HG03159 (cell line): ENCODE measurements around the gene CASZ1.

Source experiments
- ATAC-seq: cut with Tn5 transposase; IDR thresholded peaks from one replicate; pipeline ENCODE4 v1.9.1; 2021; ENCODE audit warnings: mild to moderate bottlenecking, moderate library complexity; ENCODE audit not compliant: unreplicated experiment

The CASZ1 gene

DNA sequence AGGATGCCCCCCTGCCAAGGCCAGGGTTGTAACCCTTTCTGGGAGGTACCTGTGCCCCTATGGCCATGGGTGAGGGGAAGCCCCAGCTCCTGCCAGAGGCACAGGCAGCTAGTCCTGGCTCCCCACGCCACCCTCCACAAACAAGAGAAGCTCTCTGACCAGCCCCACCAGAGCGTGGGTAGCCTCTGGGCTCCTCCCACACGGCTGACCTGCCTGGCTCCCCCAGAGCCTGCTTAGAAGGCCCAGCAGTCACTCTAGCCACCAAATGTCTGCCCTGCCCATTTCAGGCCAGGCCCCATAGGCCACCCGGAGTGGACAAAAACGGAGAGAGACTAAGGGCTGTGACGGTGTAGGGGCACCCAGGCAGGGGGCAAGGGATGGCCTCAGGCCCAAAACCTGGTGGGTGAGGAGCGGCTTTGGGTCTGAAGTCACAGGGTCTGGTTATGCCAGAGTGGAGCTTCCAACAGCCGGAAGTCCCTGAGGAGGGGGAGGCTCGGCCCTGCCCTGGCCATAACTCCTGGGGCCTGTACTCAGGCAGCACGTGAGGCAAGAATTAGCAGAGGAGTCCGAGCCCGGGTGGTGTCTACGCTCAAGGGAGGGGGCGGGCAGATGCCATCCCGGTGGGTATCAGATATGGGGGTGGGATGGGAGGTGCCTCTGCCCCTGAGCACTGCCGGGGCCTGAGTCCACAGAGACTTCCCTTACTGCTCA is 155.4 kb downstream of the CASZ1 start:
- ATAC-seq: no peak

DNA sequence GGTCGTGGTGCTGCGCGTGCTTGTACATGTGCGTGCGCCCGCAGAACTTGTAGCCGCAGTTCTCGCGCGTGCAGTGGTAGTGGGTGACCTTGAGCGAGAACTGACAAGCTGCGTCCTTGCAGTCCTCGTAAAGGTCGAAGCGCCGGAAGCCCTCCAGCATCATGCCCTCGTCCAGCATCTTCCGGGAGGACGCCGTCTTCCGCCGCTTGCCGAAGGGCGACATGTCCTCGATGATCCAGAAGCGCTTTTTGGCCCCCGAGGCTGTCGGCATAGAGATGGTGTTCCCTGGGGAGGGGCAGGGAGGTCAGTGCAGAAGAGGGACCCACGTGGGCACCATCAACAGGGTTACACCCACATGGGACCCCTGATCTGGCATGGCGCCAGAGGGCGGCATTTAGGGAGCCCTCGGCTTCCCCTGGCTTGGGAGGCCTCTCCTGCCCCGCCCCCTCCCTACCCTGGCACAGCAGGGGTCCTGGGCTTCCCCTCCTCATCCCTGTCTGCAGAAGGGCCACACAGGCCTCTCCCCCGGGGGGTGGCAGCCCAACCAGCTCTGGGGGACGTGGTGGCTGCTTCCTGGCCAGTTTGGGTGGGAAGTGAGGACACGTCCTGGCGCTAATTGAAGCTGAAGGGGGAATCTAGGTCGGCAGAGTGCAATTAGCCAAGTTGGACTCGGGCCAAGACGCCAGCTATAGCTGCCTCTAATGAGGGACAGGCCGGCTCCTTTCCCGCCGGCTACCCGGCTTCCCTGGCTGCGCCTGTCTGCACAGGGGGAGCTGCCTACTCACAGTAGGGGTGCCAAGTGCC is 156.5 kb downstream of the CASZ1 start:
- no peak for ATAC-seq

DNA sequence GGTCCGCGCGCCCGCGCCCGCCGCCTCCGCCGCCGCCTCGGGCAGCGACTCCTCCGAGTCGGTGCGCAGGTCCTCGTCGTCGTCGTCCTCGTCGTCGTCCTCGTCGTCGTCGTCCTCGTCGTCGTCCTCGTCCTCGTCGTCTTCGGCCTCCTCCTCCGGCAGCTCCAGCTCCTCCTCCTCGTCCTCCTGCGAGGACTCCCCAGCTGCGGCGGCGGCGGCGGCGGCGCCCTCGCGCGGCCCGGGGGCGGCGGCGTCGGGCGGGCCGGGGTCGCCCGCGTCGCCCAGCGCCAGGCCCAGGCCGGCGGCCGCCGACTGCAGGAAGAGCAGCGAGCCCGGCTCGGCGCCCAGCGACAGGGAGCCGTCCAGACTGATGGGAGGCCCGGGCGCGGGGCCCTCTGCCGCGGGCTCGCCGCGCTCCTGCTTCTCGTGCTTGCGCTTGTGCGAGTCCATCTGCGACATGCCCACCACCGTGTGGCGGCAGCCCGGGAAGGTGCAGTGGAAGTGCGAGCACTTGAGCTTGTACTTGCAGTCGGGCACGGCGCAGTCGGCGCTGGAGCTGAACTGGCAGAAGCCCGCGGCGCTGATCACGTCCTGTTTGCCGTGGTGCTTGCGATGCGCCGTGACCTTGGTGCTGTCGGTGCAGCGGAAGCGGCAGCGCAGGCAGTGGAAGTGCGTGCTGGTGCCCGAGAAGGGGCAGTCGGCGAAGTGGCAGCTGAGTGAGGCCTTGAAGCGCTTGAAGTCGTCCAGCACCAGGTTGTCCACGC is 157.3 kb downstream of the CASZ1 start:
- no peak for ATAC-seq

DNA sequence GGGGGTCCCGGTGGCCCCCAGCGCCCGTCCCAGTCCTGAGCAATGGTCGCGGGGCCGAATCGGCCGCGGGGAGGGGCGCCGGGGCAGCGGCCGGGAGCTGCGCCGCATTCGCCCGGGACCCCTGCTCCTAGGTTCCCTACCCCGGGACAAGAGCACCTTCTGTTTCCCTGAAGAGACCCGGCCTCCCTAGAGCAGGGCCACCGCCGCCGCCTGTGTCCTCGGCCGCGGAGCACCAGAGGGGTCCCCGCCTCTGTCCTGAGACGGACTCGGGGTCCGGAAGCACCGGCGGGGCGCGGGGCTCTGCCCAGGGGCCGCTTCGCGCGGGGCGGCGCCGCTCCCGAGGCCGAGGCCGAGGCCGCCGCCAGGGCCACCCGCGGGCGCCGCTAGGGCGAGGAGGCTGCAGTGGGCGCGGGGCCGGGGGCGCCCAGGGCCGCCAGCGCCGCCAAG is 157.9 kb downstream of the CASZ1 start:
- ATAC-seq: no peak

DNA sequence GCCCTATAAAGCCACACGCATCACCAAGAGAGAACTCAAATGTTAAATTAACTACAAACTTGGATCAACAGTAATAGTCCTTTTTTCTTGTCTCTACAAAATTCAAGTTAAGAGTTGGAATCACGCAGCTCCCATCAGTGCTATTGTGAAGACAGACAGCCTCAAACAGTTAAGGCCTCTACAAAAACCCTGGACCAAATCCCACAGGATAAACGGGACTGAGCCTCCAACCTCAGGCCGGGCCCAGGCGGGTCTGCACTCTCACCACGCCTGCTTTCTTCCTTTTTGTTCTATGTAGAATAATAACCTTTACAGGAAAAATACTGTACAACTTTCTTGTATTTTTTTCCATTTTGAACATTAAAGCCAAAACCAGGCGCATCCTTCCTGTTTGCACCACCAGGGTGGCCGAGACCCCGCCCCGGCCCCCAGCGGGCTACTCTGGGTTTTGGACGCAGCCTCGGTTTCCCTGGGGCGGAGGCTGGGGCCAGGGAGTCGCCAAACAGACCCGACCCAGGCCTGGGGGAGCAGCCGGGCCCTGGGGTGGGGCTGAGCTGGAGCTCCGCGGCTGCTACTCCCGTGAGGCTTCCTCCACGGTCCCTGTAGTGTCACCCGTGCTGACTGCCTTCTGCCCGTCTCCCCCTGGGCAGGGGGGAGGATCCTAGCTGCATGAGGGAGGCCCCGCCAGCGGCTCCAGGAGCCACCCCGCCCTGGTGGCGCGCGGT is 158.4 kb downstream of the CASZ1 start:
- ATAC-seq: no peak

DNA sequence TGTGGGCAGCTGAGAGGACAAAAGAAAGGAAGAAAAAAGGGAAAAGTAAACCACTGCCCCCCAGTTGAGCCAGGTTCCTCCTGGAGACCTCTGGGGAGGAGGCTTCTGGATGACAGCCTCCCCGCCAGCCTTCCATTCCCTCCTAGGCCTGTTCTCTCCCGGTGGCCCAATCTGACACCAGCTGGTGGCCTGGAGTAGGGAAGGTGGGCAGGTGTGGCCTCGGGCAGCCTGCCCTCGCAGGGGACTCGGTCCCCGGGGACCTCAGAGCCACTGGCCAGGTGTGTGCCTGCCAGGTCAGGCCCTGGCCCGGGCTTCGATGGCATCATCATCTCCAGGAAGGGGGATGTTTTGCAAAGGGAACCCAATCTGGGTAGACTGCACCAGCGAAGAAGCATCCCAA is 159.0 kb downstream of the CASZ1 start:
- no peak for ATAC-seq

DNA sequence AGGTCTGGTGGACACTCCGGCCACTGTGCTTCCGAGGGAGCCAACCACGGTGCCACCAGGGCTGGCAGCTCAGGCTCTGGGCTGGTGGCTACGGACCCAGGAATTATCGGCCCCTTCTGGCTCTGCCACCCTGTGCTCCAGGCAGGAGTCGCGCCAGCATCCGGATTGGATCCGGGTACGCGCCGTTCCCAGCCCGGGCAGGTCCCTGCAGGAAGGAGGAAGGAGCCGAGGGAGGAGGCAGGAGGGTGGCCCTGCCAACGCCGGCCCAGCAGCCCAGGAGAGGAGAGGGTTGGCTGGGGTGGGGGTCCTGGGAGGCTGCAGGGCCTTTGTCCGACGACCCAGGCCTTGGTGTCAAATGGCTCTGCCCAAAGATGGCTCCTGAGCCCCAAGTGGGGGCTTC is 160.5 kb downstream of the CASZ1 start:
- no peak for ATAC-seq

DNA sequence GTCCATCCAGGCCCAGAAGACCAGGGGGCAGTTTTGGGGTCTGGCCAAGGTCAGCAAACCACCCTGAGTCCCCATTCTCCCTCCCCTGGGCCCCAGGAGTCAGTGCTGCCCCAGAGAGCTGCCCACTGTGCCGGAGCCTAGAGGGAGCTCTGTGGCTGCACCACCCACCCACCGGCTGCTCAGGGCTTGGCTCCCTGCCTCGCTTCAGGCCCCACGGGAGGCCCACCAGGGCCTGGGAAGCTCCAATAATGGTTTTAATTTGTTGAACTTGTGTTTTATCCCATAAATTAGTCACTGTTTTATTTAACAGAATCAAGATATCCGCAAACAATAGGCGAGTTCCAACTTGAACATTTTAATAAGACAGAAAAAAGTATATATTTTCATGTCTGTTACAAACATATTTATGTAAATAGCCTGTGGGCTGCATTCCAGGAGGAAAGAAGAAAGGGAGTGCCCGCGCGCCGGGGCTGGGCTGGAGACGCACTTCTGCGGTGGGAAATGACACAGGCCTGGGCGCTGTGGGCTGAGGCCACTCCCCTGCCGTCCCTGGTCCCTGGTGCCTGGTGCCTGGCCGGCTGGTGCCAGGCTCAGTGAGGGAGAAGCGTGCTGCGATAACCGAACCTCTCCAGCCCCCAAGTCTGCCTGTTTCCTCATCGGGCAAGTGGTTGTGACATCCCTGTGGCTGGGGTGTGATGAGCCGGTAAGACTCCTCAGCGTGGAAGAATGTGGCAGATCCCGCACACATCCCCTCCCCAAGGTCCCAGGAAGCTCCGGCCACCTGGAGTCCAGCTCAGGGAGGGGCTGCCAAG is 161.2 kb downstream of the CASZ1 start:
- no peak for ATAC-seq

DNA sequence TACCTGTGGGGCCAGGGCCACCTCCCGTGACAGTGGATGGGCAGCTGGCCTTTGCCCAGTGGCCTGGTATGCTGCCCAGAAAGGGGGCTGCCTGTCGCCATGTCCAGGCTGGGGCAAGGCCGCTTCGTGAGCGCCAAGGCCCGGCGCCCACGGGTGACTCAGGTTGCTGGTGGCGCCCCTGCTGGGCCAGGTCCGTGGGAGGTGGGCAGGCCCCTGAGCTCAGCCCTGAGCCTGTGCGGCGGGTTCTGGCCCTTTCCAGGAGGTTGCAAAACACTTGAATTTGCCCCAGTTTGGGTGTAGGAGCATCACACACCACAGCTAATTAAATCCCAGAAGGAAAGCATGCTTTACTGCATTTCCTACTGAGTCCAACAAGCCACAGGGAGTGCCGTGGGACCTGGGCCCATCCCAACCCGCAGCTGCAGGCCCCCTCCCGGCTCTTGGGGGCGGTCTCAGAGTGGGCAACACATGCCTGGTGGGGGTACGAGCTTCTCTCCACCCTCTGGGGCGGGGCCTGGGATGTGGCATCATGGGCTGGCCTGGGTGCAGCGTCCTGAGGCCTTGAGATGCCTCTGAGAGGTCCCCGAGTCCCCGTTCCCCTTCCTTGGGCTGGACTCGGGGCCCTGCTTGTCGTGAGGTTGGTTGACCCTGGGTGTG is 161.9 kb downstream of the CASZ1 start:
- no peak for ATAC-seq

DNA sequence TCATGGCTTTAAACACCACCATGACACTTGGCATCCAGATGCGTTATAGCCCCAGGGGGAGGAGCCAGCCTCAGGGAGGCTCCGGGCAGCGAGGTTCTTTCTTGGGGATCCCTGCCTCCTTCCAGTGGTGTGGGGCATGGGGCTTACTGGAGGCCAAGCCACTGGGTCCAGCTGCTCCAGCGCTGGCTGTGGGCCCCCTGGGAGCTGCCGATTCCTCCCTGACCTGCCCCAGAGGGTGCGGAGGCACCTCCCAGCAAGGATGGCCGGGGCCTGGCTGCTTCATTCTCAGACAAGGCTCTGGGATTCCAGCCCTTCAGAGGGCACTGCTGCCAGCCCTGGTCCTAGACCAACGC is 162.4 kb downstream of the CASZ1 start:
- no peak for ATAC-seq

DNA sequence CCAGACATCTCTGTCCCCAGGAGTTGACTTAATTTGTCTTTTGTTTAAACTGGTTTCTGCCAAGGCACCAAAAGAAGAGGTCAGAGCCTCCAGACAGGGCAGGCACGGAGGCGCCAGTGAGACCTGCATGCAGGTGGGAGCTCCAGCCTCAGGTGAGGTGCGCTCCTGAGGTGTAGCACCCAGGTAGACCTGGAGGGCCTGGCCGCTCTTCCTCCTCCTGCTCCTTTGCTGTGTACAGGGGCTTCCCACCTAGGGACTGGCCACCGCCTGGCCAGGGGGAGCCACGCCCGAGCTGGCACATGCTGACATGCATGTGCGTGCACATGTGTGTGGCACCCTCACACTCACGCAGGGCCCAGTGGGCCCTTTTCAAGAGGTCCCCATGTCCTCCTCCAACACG is 163.0 kb downstream of the CASZ1 start:
- ATAC-seq: no peak

DNA sequence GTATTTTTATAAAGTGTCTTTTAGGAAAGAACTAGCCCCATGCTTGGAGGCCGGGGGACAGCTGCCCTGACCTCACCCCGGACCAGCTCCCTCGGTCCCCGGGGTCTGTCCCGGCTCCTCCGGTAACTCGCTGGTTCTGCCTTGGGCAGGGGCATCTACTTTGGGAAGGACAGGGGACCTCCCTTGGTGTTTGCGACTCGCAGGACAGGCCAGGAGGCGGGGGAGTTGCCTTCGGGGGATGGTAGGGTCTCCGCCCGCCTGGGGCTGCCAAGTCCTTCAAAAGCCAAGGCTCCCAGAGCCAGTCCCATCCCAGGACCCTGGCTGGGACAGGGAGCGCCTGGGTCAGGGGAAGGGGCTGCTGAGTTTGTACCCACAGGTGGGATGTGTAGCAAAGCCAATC is 163.8 kb downstream of the CASZ1 start:
- ATAC-seq: no peak

DNA sequence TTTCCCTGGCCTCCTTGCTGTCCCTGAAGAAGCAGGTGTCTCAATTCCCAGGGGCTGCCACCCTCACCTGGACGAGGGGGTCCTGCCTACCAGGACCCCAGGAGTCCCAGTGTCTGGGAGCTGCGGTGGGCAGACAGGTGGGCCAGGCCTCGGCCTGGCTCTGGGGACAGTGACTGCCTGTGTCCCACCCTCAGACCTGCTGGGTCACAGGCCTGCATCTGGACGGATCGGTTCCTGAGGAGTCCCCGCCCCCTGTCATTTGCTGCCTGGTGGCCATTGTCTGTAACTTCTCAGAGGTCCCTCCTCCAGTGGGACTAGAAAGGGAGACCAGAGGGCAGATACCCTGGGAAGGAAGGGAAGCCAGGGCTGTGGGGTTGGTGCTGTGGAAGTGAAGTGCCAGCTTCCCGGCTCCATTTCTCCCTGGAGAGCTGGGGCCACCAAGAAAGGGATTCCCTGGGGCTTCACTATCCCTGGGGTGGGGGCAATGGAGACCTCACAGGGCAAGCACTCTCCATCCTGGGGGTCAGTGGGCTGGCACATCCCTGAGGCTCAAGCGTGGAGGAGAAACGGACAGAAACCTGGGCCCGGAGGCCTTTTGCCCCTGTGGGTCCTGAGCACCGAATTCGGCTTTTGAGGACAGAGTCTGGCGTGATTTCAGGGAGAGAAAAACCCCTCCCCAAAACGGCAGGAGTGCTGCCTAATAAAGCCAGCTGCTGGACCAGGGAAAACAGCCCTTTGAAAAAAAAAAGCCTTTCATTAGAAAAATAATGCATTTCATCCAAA is 164.4 kb downstream of the CASZ1 start:
- no peak for ATAC-seq

DNA sequence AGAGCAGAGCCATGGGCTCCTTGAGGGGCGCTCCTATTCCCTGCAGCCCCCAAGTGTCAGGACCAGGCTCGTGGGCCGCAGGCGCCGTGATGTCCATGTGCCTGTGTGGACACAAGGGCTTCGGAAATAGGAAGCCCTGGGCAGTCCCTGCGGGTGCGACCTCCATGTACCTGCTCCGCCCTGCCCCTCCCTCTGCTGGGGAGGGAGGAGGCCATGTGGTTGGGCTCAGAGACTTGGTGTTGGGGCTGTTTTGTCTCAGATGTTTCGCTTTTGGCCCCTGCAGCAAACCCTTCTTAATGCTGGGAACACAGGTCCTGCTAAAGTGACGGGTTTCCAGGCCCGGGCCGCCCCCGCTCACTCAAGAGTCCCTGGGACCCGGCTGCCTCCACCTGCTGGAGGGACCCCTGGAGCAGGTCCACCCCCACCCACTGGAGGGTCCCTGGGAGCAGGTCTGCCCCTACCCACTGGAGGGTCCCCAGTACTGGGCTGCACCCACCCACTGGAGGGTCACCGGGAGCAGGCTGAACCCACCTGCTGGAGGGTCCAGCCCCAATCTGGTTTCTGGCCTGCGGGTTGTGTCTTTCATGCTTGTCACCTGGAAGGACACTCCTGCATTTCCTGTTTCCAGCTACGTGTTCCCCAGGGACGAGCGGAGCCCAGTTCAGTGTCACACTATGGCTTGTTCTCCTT is 165.2 kb downstream of the CASZ1 start:
- no peak for ATAC-seq

DNA sequence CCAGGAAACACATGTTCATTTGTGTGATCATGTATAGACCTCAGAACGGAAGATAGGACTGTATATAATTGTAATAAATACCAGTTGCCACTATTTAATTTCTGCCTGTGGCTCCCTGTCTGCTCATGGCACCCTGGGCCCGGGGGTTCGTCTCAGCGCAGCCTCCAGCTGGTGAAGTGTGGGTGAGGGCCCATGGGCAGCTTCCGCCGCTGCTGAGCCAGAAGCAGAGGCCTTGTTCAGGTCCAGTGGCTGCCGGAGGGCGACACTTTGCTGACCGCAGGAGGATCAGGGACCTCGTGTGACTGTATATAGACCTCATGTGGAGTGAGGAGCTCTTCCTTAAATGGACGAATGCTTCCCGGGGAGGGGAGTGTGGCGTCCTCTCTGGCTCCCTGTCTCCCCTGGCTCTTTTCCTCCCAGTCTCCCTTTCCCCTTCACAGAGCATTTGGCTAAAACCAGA is 165.8 kb downstream of the CASZ1 start:
- no peak for ATAC-seq

DNA sequence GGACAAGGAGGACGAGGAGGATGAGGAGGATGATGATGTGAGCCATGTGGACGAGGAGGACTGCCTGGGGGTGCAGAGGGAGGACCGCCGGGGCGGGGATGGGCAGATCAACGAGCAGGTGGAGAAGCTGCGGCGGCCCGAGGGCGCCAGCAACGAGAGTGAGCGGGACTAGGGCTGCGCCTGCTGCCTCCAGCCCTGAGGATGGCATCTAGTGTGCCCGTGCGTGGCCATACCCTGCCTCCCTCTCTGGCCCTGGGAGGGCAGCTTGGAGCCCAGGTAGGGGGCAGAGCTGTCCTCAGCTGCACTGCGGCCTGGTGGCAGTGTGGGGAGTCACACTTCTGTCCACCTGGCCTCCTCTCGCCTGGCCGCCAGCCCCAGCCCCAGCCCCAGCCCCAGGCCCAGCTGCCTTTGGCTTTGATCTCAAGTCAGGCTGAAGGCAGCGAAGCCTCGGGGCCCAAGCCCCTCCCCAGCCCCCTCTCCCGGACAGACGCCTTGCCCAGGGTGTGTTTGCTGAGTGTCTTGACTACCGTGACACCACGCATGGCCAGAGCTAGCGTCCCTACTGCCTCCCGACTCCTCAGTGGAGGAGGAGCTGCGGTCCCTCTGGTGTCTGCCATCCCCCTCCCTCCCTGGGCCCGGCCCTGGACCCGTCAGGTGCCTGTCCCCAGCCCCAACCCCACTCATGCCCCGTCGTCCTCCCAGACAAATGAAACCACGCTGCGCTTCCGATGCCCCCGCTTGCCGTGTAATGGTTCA is 166.5 kb downstream of the CASZ1 start:
- no peak for ATAC-seq

DNA sequence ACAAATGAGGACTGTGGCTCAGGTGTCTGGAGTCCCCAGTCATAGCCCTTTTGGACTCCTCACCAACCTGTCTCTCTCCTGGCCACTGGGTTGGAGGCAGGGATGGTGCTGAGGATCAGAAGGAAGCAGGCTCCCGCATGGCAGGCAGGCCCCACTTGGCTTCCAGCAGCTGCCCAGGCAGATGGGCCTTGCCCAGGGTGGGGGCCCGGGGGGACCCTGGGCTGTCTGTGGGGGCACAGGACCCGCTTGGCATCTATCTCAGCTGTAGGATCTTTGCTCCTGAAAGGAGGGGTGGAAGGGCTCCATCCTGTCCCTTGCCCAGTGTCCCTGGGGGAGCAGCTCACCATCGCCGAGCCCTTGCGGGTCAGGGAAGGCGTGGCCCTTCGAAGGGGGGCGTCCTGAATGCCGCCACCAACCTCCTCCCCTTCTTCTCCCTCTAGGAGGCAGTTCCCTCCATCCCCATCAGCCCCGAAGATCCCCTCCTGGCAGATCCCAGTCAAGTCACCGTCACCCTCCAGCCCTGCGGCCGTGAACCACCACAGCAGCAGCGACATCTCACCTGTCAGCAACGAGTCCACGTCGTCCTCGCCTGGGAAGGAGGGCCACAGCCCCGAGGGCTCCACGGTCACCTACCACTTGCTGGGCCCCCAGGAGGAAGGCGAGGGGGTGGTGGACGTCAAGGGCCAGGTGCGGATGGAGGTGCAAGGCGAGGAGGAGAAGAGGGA is 167.2 kb downstream of the CASZ1 start:
- no peak for ATAC-seq
